GM21515 (cell line): ENCODE results near the gene NKG7.

Experiments used
- ATAC-seq: cut with Tn5 transposase; IDR thresholded peaks from one replicate; pipeline ENCODE4 v1.9.1; 2021; ENCODE audit not compliant: unreplicated experiment

NKG7 gene

DNA sequence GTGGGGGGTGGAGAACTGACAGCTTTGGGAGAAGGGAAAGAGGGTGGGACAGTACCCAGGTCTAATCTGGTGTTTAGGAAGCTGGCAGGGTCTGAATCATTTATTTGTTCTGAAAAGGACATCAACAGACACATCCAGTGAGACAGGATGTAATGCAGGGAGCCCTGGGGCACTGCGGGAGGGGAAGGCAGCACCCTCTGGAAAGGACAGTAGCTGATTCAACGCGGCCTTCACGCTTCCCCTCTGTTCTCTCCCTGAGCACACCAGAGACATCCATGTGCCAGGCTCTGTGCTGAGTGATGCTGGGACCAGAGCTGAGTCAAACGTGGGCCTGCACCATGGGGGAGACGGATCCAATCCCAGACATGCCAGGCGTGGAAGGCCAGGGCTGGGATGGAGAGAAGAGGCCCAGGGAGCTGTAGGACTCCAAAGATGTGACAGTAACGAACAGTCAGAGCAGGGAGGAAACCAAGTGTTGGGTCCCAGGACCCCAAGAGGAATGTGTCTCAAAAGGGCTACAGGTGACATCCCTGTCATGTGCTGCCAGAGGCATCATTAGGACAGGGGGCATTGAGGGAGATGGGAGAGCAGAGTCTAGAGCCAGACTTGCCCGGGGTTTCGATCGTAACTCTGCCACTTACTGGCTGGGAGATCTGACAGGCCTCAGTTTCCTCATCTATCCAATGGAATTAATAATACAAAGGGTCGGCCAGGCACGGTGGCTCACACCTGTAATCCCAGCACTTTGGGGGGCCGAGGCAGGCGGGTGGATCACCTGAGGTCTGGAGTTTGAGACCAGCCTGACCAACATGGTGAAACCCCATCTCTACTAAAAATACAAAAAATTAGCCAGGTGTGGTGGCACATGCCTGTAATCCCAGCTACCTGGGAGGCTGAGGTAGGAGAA, 8.0 kb downstream of the NKG7 start:
- ATAC-seq: no peak

- no peak for ATAC-seq
Measured at GRCh38 chr19:51361239-51361638, 11.2 kb downstream of the NKG7 start.

GRCh38 chr19:51359294-51359693, 13.2 kb downstream of the NKG7 start:
- no peak for ATAC-seq

- ATAC-seq: no peak
Measured at GRCh38 chr19:51357952-51358351, 14.5 kb downstream of the NKG7 start.

GRCh38 chr19:51356159-51356801, 16.2 kb downstream of the NKG7 start:
- no peak for ATAC-seq

- no peak for ATAC-seq
Measured at GRCh38 chr19:51354742-51355148, 17.7 kb downstream of the NKG7 start.

GRCh38 chr19:51354103-51354741, 18.2 kb downstream of the NKG7 start:
- no peak for ATAC-seq

DNA sequence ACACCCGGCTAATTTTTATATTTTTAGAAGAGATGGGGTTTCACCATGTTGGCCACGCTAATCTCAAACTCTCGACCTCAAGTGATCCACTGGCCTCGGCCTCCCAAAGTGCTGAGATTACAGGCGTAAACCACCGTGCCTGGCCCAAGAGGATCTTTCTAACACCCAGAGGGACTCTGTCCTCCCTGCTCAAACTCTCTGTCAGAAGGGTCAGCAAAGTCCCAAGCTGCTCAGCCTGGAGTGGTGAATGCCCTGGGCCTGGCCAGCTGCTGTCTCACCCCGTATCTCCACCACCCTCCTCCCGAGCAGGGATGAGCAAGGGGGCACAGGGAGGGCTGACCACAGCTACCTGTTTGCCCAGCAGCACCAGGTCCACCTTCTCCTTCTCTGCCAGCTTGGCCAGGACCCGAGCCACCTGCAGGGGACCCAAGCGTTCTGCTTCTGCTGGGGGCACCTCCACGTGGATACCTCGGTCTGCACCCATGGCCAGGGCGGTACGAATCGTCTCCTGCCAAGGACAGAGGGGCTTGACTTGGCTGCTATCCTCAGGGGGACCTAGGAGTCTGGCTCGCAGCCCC, 19.6 kb downstream of the NKG7 start:
- ATAC-seq: no peak

- ATAC-seq: no peak
Measured at GRCh38 chr19:51351266-51351990, 21.0 kb downstream of the NKG7 start.

DNA sequence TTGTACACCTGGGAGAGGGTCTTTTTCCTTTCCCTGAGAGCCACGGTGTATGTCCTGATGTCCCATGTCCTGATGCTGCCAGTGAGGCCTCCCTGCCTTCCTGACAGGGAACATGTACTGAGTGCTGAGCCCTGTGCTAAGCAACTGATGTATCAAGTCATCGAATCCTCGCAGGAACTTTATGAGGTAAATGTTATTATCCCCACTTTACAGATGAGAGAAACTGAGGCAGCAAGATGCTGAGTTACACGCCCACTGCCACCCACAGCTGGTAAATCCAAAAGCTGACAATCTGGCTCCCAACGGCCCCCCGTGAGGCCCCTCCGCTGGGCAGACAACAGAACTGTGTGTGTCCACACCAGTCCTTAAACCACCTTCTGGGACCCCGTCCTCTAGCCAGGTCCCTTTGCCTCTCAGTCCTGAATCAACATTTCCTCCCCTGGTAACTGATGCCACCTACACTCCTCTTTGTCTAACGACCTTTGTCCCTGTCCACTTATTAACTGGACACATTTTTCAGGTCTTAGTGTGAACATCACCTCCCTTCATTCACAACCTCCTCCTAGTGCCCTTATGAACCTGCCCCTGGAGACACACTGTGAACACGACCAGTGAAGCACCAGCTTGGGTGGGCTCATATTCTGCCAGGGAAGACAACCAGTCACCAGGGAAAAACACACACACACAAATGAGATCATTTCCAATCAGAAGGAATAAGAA, 25.1 kb downstream of the NKG7 start:
- no peak for ATAC-seq

DNA sequence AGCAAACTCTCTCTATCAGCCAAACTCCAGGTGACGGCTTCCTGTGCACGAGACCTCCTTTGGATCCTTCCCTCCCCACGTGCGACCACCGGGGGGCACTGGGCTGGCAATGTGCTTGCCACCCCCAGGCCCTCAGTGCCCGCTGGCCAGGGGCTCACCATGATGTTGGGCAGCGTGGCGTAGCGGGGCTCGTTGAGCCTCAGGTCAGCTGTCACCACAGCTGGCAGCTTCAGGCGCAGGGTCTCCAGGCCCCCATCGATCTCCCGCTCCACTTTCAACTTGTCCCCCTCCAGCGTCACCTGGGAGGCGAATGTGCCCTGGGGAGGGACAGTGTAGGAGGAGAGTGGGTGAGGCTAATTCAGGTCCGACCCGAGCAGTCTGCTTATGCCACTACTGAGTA, 25.7 kb downstream of the NKG7 start:
- no peak for ATAC-seq

GRCh38 chr19:51345076-51345620, 27.3 kb downstream of the NKG7 start:
- ATAC-seq: no peak

GRCh38 chr19:51342631-51343569, 29.6 kb downstream of the NKG7 start:
- ATAC-seq: no peak

DNA sequence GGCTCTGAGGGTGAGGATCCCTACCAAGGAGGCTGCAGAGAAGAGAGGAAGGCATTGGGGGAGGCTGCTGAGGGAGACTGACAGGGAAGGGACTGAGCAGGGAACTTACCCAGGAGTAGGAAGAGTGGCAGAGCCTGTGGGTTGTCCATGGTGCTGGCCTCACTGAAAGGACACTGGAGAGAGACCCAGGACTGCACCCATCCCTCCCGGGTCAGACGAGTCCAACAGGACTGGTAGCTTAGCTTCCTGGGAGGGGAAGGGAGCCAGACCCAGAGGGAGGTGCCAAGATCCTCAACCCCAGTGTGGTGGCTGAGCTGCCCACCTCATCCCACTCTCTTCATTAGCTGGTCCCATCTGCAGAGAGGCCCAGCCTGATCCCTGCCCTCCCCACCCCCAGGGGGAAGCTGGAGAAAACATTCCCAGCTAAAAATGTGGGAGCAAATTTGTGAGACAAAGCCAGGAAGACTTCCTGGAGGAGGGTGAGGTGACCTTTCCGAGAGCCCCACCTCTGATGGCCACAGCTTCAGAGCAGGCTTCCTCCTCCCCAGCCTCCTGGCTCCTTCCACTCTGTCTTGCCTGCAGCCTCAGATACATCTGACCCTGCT, 30.4 kb downstream of the NKG7 start, which contains the start of gene VSIG10L:
VSIG10L (minus strand) TSS at position 164 of the 605 bp plus-strand sequence; CDS start at position 149, 15 bp downstream.
- no peak for ATAC-seq

DNA sequence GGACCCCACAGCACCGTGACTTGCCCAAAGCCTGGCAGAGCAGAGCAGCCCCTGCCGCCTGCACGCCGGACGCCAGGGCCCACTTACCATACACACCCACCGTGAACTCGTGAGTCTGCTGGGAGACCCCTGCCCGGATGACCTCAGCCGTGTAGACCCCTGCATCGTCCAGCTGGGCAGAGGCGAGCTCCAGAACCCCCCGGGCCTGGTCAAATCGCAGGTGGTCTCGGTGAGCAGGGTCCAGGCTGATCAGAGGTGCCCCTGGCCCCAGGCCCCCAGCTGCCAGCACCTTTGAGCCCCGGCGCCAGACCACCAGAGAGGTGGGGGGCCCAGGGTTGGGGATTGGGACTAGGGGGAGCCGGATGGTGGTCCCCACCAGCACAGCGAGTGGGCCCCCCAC, 31.4 kb downstream of the NKG7 start:
- ATAC-seq: no peak

DNA sequence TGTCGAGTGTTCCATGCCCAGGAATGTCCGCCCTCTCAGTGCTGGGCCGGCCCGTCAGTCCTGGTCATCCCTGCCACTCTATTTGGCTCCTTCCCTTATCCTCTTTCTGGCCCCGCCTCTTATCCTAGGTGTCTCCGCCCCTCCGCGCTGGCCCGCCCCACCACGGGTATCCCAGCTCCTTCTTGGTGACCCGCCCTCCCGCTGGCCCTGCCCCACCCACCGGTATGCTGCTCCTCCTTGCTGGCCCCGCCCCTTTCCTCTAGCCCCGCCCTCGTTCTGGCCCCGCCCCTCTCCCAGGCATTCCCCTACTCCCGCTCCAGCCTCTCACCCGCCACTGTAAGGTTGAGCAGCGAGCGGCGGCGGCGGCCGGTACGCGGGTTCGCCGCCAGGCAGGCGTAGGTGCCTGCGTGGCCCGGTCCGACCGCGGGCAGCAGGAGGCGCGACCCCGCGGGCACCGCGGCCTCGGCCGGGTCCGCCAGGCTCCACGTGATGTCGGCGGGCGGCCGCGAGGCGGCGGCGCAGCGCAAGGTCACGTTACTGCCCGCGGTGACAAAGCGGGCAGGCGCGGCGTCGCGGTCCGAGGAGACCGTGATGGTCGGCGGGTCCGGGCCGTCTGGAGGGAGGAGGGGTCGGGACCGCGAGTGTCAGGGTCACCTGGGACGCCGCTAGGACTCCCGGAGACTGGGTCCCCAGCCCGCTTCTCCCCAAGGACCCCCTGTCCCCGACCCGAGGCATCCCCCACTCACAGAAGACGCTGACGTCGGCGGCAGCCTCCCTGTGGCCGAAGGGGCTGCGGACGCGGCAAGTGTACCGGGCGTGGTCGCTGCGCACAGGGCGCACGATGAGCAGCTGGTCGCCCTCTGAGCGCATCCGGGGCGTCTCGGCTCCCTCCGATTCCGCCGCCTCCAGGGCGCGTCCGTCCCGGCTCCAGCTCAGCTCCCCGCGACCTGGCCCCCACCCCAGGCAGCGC, 32.5 kb downstream of the NKG7 start:
- ATAC-seq: peak; percentile 45

GRCh38 chr19:51339313-51339686, 33.2 kb downstream of the NKG7 start:
- peak; percentile 6 for ATAC-seq
